Medulla oblongata (tissue), 1 donor: Measurements from ENCODE around the gene CYB561D2.

Experiments
- DNase-seq: peaks from one replicate; pipeline ENCODE4 v3.0.0-alpha.2; 2015; ENCODE audit errors: extremely low spot score

CYB561D2 gene

DNA sequence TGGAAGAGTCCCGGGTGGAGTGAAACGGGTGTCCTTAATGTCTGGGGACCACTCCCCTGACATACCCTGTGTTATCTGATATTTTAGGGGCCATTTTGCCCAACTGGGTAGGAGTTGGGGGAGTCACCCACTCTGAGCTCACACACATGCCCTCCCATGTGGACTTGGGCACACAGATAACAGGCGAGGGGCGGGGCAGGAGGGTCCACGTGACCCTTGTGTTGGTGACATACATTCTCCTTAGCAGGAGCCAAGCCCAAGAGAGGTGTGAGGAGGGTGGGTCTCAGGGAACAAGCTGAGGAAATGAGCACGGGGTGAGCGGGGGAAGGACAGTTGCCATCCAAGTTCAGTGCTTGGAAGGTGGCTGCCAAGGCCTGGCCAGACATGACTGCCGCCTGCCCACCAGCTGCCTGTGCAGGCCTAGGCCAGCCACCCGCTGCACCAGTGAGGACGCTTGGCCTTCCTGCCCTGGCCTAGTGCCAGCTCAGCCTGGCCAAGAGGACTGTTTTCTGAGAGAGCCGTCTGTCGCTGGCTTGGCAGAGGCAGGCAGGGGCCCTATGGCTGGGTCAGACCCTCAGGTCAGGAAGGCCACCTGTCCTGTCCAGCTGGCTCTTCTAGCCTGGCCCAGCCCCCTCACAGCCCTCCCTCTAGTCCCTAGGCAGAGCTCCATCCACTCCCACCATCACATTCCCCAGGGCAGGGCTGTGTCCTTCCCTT is 40.0 kb downstream of the CYB561D2 start:
- DNase-seq, result peak; percentile 18

DNA sequence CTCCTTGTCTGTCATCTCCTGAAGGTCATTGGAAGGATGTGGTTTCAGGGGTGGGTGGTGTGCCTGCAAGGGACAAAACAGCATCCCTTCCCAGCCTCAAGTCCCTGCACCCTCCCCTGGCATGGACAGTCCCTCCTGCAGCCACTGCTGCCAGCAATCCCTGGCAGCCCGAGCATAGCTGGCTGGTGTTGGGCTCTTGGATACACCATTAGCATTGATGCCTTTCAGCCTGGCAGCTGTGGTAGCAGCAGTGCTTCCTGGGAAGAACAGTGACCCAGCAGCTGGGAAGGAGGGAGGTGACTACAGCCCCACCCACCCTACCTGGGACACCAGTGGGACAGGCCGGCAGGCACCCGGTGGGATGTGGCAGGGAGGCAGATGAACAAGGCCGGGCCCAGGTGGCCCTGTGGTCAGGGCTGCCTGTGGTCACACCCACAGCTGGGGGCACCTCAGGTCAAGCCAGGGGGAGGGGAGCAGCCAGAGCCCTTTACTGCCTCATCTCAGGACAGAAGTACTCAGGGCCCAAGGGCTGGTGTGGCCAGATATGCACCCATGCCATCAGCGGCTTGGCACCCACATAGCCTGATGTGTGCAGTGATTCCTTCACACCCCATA is 41.5 kb downstream of the CYB561D2 start:
- DNase-seq, result peak; percentile 63

DNA sequence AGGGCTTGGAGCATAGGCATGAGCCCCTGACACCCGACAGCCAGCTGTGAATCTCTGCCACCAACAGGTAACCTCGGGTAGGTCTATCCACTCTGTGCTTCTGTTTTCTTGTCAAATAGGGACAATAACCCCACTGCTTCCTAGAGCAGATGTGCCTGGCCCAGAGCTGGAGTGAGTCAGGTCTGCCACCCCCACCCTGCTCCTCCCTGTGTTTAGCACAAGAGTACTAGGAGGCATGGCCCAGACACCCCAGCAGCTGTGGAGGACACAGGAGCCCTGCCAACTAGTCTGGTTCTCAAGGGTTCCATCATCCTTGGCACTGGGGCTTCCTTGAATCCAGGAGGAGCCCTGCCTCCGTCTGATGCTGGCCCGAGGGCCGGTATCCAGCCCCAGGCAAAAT is 42.4 kb downstream of the CYB561D2 start:
- DNase-seq, result no peak

DNA sequence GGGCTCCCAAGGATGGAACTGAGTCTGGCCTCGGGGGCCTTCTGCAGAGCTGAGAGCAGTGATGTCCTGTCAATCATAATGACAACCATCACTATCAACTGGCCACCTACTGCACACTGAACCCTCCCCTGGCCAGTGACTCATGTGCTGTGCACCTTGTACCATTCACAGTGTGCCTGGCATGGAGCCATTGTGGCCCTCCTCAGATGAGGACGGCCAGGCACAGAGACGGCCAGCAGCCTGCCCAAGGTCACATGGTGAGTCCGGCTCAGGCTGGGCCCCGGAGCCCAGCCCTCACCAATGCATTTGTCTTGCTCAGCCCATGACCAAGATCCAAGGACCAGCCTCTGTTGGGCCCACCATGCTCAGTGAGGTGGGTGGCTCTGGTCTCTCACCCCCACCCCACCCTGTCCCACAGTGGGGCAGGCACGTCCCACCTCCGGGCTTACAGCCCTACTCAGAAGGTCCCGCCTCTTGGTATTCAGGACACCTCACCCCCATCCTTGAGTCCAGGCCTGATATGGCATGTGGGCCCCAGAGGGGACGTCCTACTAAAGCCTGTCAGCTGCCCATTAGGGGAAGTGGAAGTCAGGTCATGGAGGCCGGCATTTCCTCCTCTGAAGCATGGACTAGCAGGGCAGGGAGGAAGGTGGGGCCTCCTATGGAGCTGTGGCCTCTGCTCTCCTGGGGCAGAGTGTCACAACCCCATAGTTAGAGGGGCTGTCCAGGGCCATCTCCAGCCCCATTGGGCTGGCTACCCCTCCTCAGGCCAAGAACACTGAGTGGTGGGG is 44.6 kb downstream of the CYB561D2 start:
- no peak for DNase-seq

DNA sequence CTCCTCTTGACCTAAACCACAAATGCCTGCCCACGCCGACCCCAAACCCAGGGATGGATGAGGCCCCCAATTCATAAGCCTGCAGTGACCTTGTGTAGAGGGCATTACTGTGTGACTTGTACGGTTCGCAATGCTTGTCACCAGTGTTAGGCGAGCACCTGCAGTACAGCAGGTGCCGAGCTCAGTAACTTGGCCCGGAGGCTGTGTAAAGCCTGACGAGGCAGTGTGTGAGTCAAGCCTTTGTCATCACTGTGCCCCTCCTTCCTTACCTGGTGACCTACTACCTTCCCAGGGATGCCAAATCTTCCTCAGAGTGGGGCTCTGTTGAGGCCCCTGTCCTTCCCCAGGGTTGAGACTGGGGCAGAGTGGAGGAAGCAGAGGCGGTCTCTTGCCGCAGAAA is 45.8 kb downstream of the CYB561D2 start:
- no peak for DNase-seq

DNA sequence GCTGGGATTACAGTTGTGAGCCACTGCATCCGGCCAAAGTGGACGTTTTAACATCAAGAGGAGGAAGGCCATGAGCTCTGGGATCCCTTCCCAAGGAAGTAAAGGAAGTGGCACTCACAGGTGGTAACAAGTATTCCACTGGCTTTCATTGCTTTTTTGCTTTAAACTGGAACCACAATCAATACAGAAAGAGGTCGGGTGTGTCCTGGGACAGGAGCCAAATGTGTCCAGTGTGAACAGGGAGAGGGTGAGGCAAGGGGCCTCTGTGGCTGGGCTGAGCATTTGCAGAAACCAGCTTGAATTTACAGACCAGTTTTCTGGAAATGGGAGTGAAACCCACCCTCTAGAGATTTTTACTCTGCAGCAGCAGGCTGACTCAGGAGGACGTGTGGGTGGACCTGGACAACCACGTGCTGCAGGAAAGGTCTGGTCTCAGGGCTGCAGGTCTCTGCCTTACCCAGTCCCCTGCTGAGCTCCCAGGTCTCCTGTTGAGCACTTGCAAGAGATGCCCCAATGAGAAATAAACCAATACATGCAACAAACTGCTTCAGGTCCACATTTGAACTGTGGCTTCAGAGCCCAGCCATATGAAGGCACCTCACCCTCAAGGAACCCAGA is 51.4 kb downstream of the CYB561D2 start:
- no peak for DNase-seq
